ENCODE data around the gene LCN12. TPM values are rescaled to one million over a fixed set of nuclear protein-coding genes. Genes with fewer than 3 reads are reported as not detected.

Gene LCN12
- polyA plus RNA-seq, 1 of the 3 experiments (the other 2 are of a cell fraction) = 0.87 TPM

GRCh38 chr9:136917902-136918301 is 34.2 kb upstream of the LCN12 start (continued):
- TF ChIP-seq NRF1 (IDR thresholded peaks at IDR 0.05; ENCODE audit: low read depth, low read length) (no peak), USF1 (IDR thresholded peaks at IDR 0.05; ENCODE audit: borderline replicate concordance, low read depth) (no peak), POLR2AphosphoS5 (IDR thresholded peaks at IDR 0.05; ENCODE audit: low read depth, low read length) (no peak), MXI1 (IDR thresholded peaks at IDR 0.05; ENCODE audit: low read depth, low read length) (no peak), EZH2phosphoT487 (IDR thresholded peaks at IDR 0.05; ENCODE audit: borderline replicate concordance, low read depth) (no peak), TEAD4 (IDR thresholded peaks at IDR 0.05; ENCODE audit: borderline replicate concordance, insufficient read depth) (no peak), EP300 (IDR thresholded peaks at IDR 0.05; ENCODE audit: borderline replicate concordance in 1 of 2, low read depth in 1 of 2, low read length in 1 of 2) (no peak), RAD21 (IDR thresholded peaks at IDR 0.05; ENCODE audit: low read length) (no peak), MEF2A (IDR thresholded peaks at IDR 0.05; ENCODE audit: borderline replicate concordance, low read depth) (no peak), ELF1 (IDR thresholded peaks at IDR 0.05) (no peak)

- H3K4me3 ChIP-seq (ENCODE audit: low read depth in 2 of 2, low read length in 1 of 2) = no peak overlapping the region
- TF ChIP-seq CHD2 (IDR thresholded peaks at IDR 0.05; ENCODE audit: low read length, partially characterized antibody) (no peak), USF2 (IDR thresholded peaks at IDR 0.05; ENCODE audit: borderline replicate concordance, low read depth, low read length) (no peak), REST (IDR thresholded peaks at IDR 0.05; ENCODE audit: low read depth, low read length) (no peak), RFX5 (IDR thresholded peaks at IDR 0.05; ENCODE audit: low read length) (no peak), TEAD4 (IDR thresholded peaks at IDR 0.05; ENCODE audit: borderline replicate concordance, insufficient read depth) (no peak), NRF1 (IDR thresholded peaks at IDR 0.05; ENCODE audit: low read depth, low read length) (no peak), USF1 (IDR thresholded peaks at IDR 0.05; ENCODE audit: borderline replicate concordance, low read depth) (no peak), FOXJ3 (CRISPR knock-in tag; IDR thresholded peaks at IDR 0.05) (no peak), PBX3 (IDR thresholded peaks at IDR 0.05) (no peak), JUND (IDR thresholded peaks at IDR 0.05) (no peak), FOXM1 (IDR thresholded peaks at IDR 0.05; ENCODE audit: low read depth) (no peak), RXRA (IDR thresholded peaks at IDR 0.05; ENCODE audit: borderline replicate concordance, low read depth) (no peak), RCOR1 (IDR thresholded peaks at IDR 0.05; ENCODE audit: low read length) (no peak), EP300 (IDR thresholded peaks at IDR 0.05; ENCODE audit: borderline replicate concordance in 1 of 2, low read depth in 1 of 2, low read length in 1 of 2) (no peak), POLR2AphosphoS5 (IDR thresholded peaks at IDR 0.05; ENCODE audit: low read depth, low read length) (no peak), YY1 (IDR thresholded peaks at IDR 0.05; ENCODE audit: low read depth) (no peak)
- H3K4me2 ChIP-seq = no peak overlapping the region
- H3K9ac ChIP-seq = no peak overlapping the region
- WGBS (ENCODE audit: low lambda C conversion rate) = 97% methylated on average over 12 of the region's 15 CpGs
- no peak overlapping the region for H2AFZ ChIP-seq (ENCODE audit: low read depth)
- H3K27ac ChIP-seq (ENCODE audit: low read depth in 2 of 2, low read length in 1 of 2) = no peak overlapping the region
- POLR2A ChIA-PET = no interaction called here
- H3K9me3 ChIP-seq = no peaks in the 10 kb centered on the region
- no peak for DNase-seq
- H3K9me2 ChIP-seq = no peaks in the 10 kb centered on the region
- no peaks in the 10 kb centered on the region for H3K27me3 ChIP-seq (ENCODE audit: insufficient read depth)
- CTCF ChIA-PET = interaction anchor here (1.0 to 1.7 kb wide), 3 partner anchors 8 to 19 kb away, joined by 3 to 4 read pairs (median 3); no protein-coding TSS in a partner anchor
- H3K4me1 ChIP-seq (ENCODE audit: control insufficient read depth in 1 of 2, insufficient read depth in 2 of 2, low read depth in 1 of 2, low read length in 1 of 2) = peaks cover 0 to 2% of the 10 kb centered on the region in 2 experiments; a peak in 1 of 4 replicates
- peaks cover 0 to 35% of the 10 kb centered on the region in 2 experiments for H3K36me3 ChIP-seq (replicated peaks in 1 of 2; ENCODE audit: control insufficient read depth in 1 of 2, insufficient read depth in 2 of 2, low read length in 1 of 2)
- H4K20me1 ChIP-seq (ENCODE audit: insufficient read depth) = no peaks in the 10 kb centered on the region
- no peaks in the 10 kb centered on the region for H3K79me2 ChIP-seq (ENCODE audit: insufficient read depth)
- H3F3A ChIP-seq (replicated peaks; ENCODE audit: insufficient read depth) = no peaks in the 10 kb centered on the region
Observed at GRCh38 chr9:136920069-136920468, 32.0 kb upstream of the LCN12 start.

Data from SK-N-SH (cell line).